Fibroblast of skin of right quadriceps (primary cell): ENCODE results near the gene RPP21.
A peak's percentile ranks its signal among the peaks of the same experiment; 100 is the strongest.
"Not testable (repeated sequence)": the region's sequence is repeated elsewhere in the genome, so short reads cannot be mapped to it uniquely, and the experiment has no call there.

ENCODE experiments used
- DNase-seq: peaks from one replicate; pipeline ENCODE4 v3.0.0-alpha.2; 2013

RPP21 gene

GRCh38 chr6:30331981-30332380, 13.0 kb upstream of the RPP21 start:
- DNase-seq, result no peak

GRCh38 chr6:30334075-30334783, 10.7 kb upstream of the RPP21 start:
- no peak for DNase-seq

GRCh38 chr6:30340589-30341054, 4.3 kb upstream of the RPP21 start:
- DNase-seq, result no peak

GRCh38 chr6:30341218-30341617, 3.7 kb upstream of the RPP21 start:
- no peak for DNase-seq

GRCh38 chr6:30341728-30342127, 3.2 kb upstream of the RPP21 start:
- DNase-seq, result no peak

- DNase-seq, result no peak
Measured at GRCh38 chr6:30344191-30344867, 627 bp upstream of the RPP21 start.

GRCh38 chr6:30345852-30346251, 896 bp downstream of the RPP21 start:
- DNase-seq, result no peak

- DNase-seq, result no peak
Measured at GRCh38 chr6:30348957-30349356, 4.0 kb downstream of the RPP21 start.

GRCh38 chr6:30349421-30350177, 4.6 kb downstream of the RPP21 start:
- no peak for DNase-seq

GRCh38 chr6:30350524-30350923, 5.6 kb downstream of the RPP21 start:
- DNase-seq, result no peak

- DNase-seq, result no peak
Measured at GRCh38 chr6:30352550-30352949, 7.6 kb downstream of the RPP21 start.

- no peak for DNase-seq
Measured at GRCh38 chr6:30355281-30355680, 10.3 kb downstream of the RPP21 start.

- DNase-seq, result no peak
Measured at GRCh38 chr6:30356536-30356935, 11.6 kb downstream of the RPP21 start.

- peak; percentile 66 for DNase-seq
Measured at GRCh38 chr6:30357678-30358540, 13.0 kb downstream of the RPP21 start.

- no peak for DNase-seq
Measured at GRCh38 chr6:30359276-30359675, 14.3 kb downstream of the RPP21 start.

GRCh38 chr6:30360139-30360538, 15.2 kb downstream of the RPP21 start:
- no peak for DNase-seq

- no peak for DNase-seq
Measured at GRCh38 chr6:30361661-30362060, 16.7 kb downstream of the RPP21 start.

- no peak for DNase-seq
Measured at GRCh38 chr6:30363459-30363858, 18.5 kb downstream of the RPP21 start.

GRCh38 chr6:30364591-30364990, 19.6 kb downstream of the RPP21 start:
- DNase-seq, result no peak

GRCh38 chr6:30369280-30369679, 24.3 kb downstream of the RPP21 start:
- DNase-seq, result not testable (repeated sequence)

- DNase-seq, result peak; percentile 9
Measured at GRCh38 chr6:30378290-30378937, 33.5 kb downstream of the RPP21 start.

- DNase-seq, result no peak
Measured at GRCh38 chr6:30380464-30380863, 35.5 kb downstream of the RPP21 start.
